ENCODE measurements around the gene ATP8B3.

DNA sequence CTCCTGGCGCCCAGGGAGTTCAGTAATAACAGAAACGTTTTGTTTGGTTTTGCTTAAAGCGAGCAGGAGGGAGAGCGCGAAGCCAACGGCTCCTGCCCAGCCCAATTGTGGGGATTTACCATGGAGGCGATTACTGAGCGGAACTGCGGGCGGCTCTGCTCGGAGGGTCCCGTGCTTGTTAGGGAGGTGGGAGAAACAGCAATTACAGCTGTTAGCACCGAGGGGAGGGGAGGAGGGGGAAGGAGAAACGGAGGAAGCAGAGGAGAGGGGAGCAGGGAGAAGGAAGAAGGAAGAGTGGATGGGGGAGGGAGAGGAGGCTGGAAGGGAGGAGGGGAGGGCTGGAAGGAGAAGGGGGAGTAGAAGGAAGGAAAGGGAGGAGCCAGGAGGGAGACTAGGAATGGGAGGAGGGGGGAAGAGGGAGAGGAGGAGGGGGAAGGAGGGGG lies 66.5 kb downstream of the ATP8B3 start:
- TF ChIP-seq, protein P1, sequence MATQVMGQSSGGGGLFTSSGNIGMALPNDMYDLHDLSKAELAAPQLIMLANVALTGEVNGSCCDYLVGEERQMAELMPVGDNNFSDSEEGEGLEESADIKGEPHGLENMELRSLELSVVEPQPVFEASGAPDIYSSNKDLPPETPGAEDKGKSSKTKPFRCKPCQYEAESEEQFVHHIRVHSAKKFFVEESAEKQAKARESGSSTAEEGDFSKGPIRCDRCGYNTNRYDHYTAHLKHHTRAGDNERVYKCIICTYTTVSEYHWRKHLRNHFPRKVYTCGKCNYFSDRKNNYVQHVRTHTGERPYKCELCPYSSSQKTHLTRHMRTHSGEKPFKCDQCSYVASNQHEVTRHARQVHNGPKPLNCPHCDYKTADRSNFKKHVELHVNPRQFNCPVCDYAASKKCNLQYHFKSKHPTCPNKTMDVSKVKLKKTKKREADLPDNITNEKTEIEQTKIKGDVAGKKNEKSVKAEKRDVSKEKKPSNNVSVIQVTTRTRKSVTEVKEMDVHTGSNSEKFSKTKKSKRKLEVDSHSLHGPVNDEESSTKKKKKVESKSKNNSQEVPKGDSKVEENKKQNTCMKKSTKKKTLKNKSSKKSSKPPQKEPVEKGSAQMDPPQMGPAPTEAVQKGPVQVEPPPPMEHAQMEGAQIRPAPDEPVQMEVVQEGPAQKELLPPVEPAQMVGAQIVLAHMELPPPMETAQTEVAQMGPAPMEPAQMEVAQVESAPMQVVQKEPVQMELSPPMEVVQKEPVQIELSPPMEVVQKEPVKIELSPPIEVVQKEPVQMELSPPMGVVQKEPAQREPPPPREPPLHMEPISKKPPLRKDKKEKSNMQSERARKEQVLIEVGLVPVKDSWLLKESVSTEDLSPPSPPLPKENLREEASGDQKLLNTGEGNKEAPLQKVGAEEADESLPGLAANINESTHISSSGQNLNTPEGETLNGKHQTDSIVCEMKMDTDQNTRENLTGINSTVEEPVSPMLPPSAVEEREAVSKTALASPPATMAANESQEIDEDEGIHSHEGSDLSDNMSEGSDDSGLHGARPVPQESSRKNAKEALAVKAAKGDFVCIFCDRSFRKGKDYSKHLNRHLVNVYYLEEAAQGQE (IDR thresholded peaks at IDR 0.05; ENCODE audit: low read depth): no peak
- no peak for TF ChIP-seq EP300 (IDR thresholded peaks at IDR 0.05; ENCODE audit: borderline replicate concordance)
- no peak for TF ChIP-seq RAD21 (IDR thresholded peaks at IDR 0.05; ENCODE audit: low read depth)
- no peak for TF ChIP-seq EGR1 (IDR thresholded peaks at IDR 0.05)
- no peak for TF ChIP-seq TEAD4 (IDR thresholded peaks at IDR 0.05)
- TF ChIP-seq, protein P2, sequence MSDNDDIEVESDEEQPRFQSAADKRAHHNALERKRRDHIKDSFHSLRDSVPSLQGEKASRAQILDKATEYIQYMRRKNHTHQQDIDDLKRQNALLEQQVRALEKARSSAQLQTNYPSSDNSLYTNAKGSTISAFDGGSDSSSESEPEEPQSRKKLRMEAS (IDR thresholded peaks at IDR 0.05): no peak
- no peak for TF ChIP-seq TAF1 (IDR thresholded peaks at IDR 0.05; ENCODE audit: low read depth)
- TF ChIP-seq TCF12 (IDR thresholded peaks at IDR 0.05; ENCODE audit: low read depth): no peak
- no peak for TF ChIP-seq CEBPB (IDR thresholded peaks at IDR 0.05)

Data from Ishikawa (cell line).